A549 (cell line): ENCODE results near the gene PGLYRP3.
A peak's percentile ranks its signal among the peaks of the same experiment; 100 is the strongest.

Source experiments
- CBX2 ChIP-seq: fragments of 200-600 bp; sonication (generic); IDR thresholded peaks from 2 replicates; pipeline ENCODE4 v1.6.1; 2016; ENCODE audit warnings: low read depth, mild to moderate bottlenecking, borderline replicate concordance
- CTCF ChIP-seq: fragments of >200 bp; sonication (Bioruptor Twin); formaldehyde crosslinking; IDR thresholded peaks from 3 replicates; pipeline ENCODE4 v1.5.1; 2016
- HDAC2 ChIP-seq: fragments of 200-600 bp; sonication (generic); IDR thresholded peaks from 2 replicates; pipeline ENCODE4 v1.6.1; 2016
- HEYL ChIP-seq: fragments of 250-450 bp; sonication (Bioruptor Pico); IDR thresholded peaks from 2 replicates; pipeline ENCODE4 v1.8.0; 2021; ENCODE audit warnings: mild to moderate bottlenecking, moderate library complexity
- HOXB5 ChIP-seq: fragments of 250-450 bp; sonication (Bioruptor Pico); IDR thresholded peaks from 2 replicates; pipeline ENCODE4 v1.5.0; 2020; ENCODE audit warnings: mild to moderate bottlenecking, moderate library complexity
- JUN ChIP-seq, 2 experiments: fragments of >200 bp; sonication (Bioruptor Twin); formaldehyde crosslinking; IDR thresholded peaks; 2 replicates in 1 of 2; 3 replicates in 1 of 2; pipeline ENCODE4 v1.6.1; 2016 to 2017
- JUNB ChIP-seq: fragments of >200 bp; sonication (Bioruptor Twin); formaldehyde crosslinking; IDR thresholded peaks from 2 replicates; pipeline ENCODE4 v1.6.1; 2016
- KDM5A ChIP-seq: fragments of 200-600 bp; sonication (generic); IDR thresholded peaks from 2 replicates; pipeline ENCODE4 v1.6.1; 2016; ENCODE audit warnings: antibody characterized with exemption, mild to moderate bottlenecking
- MAX ChIP-seq: IDR thresholded peaks from 2 replicates; pipeline ENCODE4 v1.6.1; 2012
- NR3C1 ChIP-seq: fragments of >200 bp; sonication (Bioruptor Twin); formaldehyde crosslinking; IDR thresholded peaks from 3 replicates; pipeline ENCODE4 v1.6.1; 2017
- POLR2A ChIP-seq: IDR thresholded peaks from 2 replicates; pipeline ENCODE4 v1.6.1; 2012; ENCODE audit warnings: mild to moderate bottlenecking, low read length
- ZFP36 ChIP-seq: fragments of 450-650 bp; IDR thresholded peaks from 2 replicates; pipeline ENCODE4 v1.6.1; 2014; ENCODE audit warnings: borderline replicate concordance; ENCODE audit not compliant: partially characterized antibody
- TF ChIP-seq, protein P1 (sequence below): fragments of 200-600 bp; sonication (generic); IDR thresholded peaks from 2 replicates; pipeline ENCODE4 v1.6.1; 2016; ENCODE audit warnings: antibody characterized with exemption, mild to moderate bottlenecking, moderate library complexity

GRCh38 chr1:153352523-153352922, 39.8 kb upstream of the PGLYRP3 start:
- TF ChIP-seq POLR2A (no peak), CTCF (peak; percentile 94), HOXB5 (CRISPR knock-in tag) (no peak), MAX (no peak), NR3C1 (no peak), JUN (IDR thresholded peaks at IDR 0.05) (no peak), HEYL (CRISPR knock-in tag) (no peak), HDAC2 (no peak), JUNB (no peak), CBX2 (no peak), ZFP36 (no peak), KDM5A (no peak)
- TF ChIP-seq, protein P1, sequence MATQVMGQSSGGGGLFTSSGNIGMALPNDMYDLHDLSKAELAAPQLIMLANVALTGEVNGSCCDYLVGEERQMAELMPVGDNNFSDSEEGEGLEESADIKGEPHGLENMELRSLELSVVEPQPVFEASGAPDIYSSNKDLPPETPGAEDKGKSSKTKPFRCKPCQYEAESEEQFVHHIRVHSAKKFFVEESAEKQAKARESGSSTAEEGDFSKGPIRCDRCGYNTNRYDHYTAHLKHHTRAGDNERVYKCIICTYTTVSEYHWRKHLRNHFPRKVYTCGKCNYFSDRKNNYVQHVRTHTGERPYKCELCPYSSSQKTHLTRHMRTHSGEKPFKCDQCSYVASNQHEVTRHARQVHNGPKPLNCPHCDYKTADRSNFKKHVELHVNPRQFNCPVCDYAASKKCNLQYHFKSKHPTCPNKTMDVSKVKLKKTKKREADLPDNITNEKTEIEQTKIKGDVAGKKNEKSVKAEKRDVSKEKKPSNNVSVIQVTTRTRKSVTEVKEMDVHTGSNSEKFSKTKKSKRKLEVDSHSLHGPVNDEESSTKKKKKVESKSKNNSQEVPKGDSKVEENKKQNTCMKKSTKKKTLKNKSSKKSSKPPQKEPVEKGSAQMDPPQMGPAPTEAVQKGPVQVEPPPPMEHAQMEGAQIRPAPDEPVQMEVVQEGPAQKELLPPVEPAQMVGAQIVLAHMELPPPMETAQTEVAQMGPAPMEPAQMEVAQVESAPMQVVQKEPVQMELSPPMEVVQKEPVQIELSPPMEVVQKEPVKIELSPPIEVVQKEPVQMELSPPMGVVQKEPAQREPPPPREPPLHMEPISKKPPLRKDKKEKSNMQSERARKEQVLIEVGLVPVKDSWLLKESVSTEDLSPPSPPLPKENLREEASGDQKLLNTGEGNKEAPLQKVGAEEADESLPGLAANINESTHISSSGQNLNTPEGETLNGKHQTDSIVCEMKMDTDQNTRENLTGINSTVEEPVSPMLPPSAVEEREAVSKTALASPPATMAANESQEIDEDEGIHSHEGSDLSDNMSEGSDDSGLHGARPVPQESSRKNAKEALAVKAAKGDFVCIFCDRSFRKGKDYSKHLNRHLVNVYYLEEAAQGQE: no peak
